Body of pancreas (tissue), 4 donors: Measurements from ENCODE around the gene HSPBAP1.

Experiments
- CTCF ChIP-seq, 7 experiments: fragments of 450-650 bp in 4 of 7; fragments of 200-600 bp in 3 of 7; sonication (generic) in 3 of 7; IDR thresholded peaks; one replicate each; pipeline ENCODE4 v1.5.1; 2016 to 2019; ENCODE audit warnings: antibody characterized with exemption in 7 of 7
- POLR2A ChIP-seq, 3 donors: fragments of 450-650 bp; IDR thresholded peaks; one replicate each; pipeline ENCODE4 v1.6.1; 2016; ENCODE audit warnings: antibody characterized with exemption in 3 of 3, mild to moderate bottlenecking in 2 of 3

DNA sequence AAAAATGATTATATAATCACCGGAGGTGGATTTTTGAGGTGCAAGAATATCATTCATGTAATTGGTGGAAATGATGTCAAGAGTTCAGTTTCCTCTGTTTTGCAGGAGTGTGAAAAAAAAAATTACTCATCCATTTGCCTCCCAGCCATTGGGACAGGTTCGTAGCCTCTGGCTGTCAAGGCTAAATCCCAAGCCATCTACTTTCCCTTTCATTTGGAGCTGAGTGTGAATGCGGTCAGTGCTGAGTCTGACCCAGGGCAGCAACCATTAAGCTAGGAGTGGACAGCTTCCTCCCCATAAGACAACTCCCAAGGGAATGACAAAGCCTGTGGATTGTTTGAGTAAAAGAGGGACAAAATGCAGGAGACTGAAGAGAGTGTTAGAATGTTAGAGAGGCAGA is 79.4 kb downstream of the HSPBAP1 start:
- no peak for TF ChIP-seq CTCF (IDR thresholded peaks at IDR 0.05)
- no peak for TF ChIP-seq POLR2A (IDR thresholded peaks at IDR 0.05)
